GM13976 (cell line): ENCODE data around the gene DNAJC18.
"Not testable (repeated sequence)": the region's sequence is repeated elsewhere in the genome, so short reads cannot be mapped to it uniquely, and the experiment has no call there.

Experiments
- DNase-seq: peaks from one replicate; pipeline ENCODE4 v3.0.0; 2012; ENCODE audit warnings: low spot score
- CTCF ChIP-seq: IDR thresholded peaks from 2 replicates; pipeline ENCODE4 v1.5.1; 2012; ENCODE audit warnings: borderline replicate concordance, mild to moderate bottlenecking; ENCODE audit not compliant: insufficient read depth; ENCODE audit errors: extremely low read depth, missing control alignments, control extremely low read depth
- in situ Hi-C: fragments of 300-500 bp; cut with MboI; formaldehyde crosslinking; loops from one replicate; pipeline ENCODE4 v1.12.0; 2022; ENCODE audit warnings: low sequenced_read_pairs, mixed read lengths, inconsistent platforms; ENCODE audit not compliant: unreplicated experiment

Gene DNAJC18

GRCh38 chr5:139445325-139446170 is 6.2 kb upstream of the DNAJC18 start:
- DNase-seq, result no peak
- TF ChIP-seq CTCF, result no peak
- in situ Hi-C loops, result no loop called here

GRCh38 chr5:139443831-139444453 is 4.6 kb upstream of the DNAJC18 start:
- TF ChIP-seq CTCF, result no peak
- in situ Hi-C loops, result no loop called here
- DNase-seq, result no peak

- in situ Hi-C loops, DNase-seq: not testable (repeated sequence)
These were observed 1.1 kb upstream of the DNAJC18 start for GRCh38 chr5:139440416-139440815.

GRCh38 chr5:139438707-139439012 is 665 bp downstream of the DNAJC18 start:
- in situ Hi-C loops, result no loop called here
- no peak for TF ChIP-seq CTCF
- DNase-seq, result no peak

- in situ Hi-C loops, result no loop called here
- no peak for TF ChIP-seq CTCF
- no peak for DNase-seq
These were observed 3.6 kb downstream of the DNAJC18 start for GRCh38 chr5:139435676-139436075.

- no peak for DNase-seq
- no peak for TF ChIP-seq CTCF
- in situ Hi-C loops, result no loop called here
These were observed 7.6 kb downstream of the DNAJC18 start for GRCh38 chr5:139431706-139432105.

GRCh38 chr5:139430015-139430414 is 9.3 kb downstream of the DNAJC18 start:
- in situ Hi-C loops, result no loop called here
- no peak for DNase-seq
- TF ChIP-seq CTCF, result no peak
